ENCODE results near the gene ABHD8. TPM values are rescaled to one million over a fixed set of nuclear protein-coding genes. Genes with fewer than 3 reads are reported as not detected.

The ABHD8 gene
- total and polyA plus RNA-seq, 2 of the 4 experiments (the other 2 are of a cell fraction) = 3.9 to 10.2 TPM

GRCh38 chr19:17293605-17294004, 9.6 kb downstream of the ABHD8 start:
- POLR2A ChIA-PET (ENCODE audit: unreplicated experiment) = no interaction called here
- dilution Hi-C loops (cut with HindIII; ENCODE audit: low sequenced_read_pairs, unreplicated experiment) = no loop called here

More at GRCh38 chr19:17293605-17294004, 9.6 kb downstream of the ABHD8 start:
- H3K4me3 ChIP-seq (ENCODE audit: insufficient read depth, low read depth, low read length) = no peak overlapping the region
- H3K79me1 ChIP-seq (ENCODE audit: low read depth in 1 of 2, low read length in 2 of 2) = peaks cover 0 to 24% of the 10 kb centered on the region in 2 experiments; a peak in 3 of 4 replicates
- TF ChIP-seq, protein P1, sequence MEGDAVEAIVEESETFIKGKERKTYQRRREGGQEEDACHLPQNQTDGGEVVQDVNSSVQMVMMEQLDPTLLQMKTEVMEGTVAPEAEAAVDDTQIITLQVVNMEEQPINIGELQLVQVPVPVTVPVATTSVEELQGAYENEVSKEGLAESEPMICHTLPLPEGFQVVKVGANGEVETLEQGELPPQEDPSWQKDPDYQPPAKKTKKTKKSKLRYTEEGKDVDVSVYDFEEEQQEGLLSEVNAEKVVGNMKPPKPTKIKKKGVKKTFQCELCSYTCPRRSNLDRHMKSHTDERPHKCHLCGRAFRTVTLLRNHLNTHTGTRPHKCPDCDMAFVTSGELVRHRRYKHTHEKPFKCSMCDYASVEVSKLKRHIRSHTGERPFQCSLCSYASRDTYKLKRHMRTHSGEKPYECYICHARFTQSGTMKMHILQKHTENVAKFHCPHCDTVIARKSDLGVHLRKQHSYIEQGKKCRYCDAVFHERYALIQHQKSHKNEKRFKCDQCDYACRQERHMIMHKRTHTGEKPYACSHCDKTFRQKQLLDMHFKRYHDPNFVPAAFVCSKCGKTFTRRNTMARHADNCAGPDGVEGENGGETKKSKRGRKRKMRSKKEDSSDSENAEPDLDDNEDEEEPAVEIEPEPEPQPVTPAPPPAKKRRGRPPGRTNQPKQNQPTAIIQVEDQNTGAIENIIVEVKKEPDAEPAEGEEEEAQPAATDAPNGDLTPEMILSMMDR (conservative IDR thresholded peaks at IDR 0.05; ENCODE audit: low read depth, low read length) = no peak
- TF ChIP-seq SMC3 (IDR thresholded peaks at IDR 0.05; ENCODE audit: low read depth, low read length) (no peak), POLR2A (IDR thresholded peaks at IDR 0.05; ENCODE audit: low read depth, low read length) (no peak), FOS (IDR thresholded peaks at IDR 0.05; ENCODE audit: low read depth, low read length) (no peak), NFE2L2 (IDR thresholded peaks at IDR 0.05; ENCODE audit: low read depth, low read length) (no peak), BHLHE40 (IDR thresholded peaks at IDR 0.05; ENCODE audit: low read depth, low read length) (no peak), MXI1 (IDR thresholded peaks at IDR 0.05; ENCODE audit: borderline replicate concordance, low read depth, low read length) (no peak), MAFK (IDR thresholded peaks at IDR 0.05; ENCODE audit: low read depth, low read length) (no peak), CHD1 (IDR thresholded peaks at IDR 0.05; ENCODE audit: low read depth, low read length) (no peak)
- TF ChIP-seq, protein P2, sequence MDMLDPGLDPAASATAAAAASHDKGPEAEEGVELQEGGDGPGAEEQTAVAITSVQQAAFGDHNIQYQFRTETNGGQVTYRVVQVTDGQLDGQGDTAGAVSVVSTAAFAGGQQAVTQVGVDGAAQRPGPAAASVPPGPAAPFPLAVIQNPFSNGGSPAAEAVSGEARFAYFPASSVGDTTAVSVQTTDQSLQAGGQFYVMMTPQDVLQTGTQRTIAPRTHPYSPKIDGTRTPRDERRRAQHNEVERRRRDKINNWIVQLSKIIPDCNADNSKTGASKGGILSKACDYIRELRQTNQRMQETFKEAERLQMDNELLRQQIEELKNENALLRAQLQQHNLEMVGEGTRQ (IDR thresholded peaks at IDR 0.05; ENCODE audit: low read depth, low read length) = no peak
- H4K20me1 ChIP-seq (ENCODE audit: insufficient read depth, low read length) = 0 out of 2 replicates have a peak, but pooled peaks cover 3% of the 10 kb centered on the region
- in situ Hi-C loops (cut with MboI; ENCODE audit: low sequenced_read_pairs) (no loop called here), intact Hi-C loops (cut with micrococcal nuclease) (loop anchor here (2.0 kb wide), 1 partner anchor 93 kb away; no protein-coding TSS in a partner anchor)
- H3K4me1 ChIP-seq (ENCODE audit: control insufficient read depth, insufficient read depth, low read length) = peaks cover 2% of the 10 kb centered on the region; the same call in 1 of the 2 replicates
- no peak overlapping the region for H4K8ac ChIP-seq (ENCODE audit: low read depth in 2 of 2, low read length in 2 of 2)
- no peak for DNase-seq
- no peak overlapping the region for H2AK9ac ChIP-seq (replicated peaks; ENCODE audit: low read depth, low read length, poor library complexity)
- peaks cover 4% of the 10 kb centered on the region for H3K9me3 ChIP-seq (ENCODE audit: control insufficient read depth, insufficient read depth, low read length)
- H2AFZ ChIP-seq (replicated peaks; ENCODE audit: low read length, poor library complexity) = no peak overlapping the region
- no peak overlapping the region for H3K23ac ChIP-seq (ENCODE audit: low read depth, low read length)
- H2AK5ac ChIP-seq (ENCODE audit: low read depth, low read length) = no peak overlapping the region
- CTCF ChIA-PET = interaction anchor here (0.7 kb wide), 1 partner anchor 530 kb away, joined by 3 read pairs; no protein-coding TSS in a partner anchor
- no peak for ATAC-seq (ENCODE audit: low read depth)
- H3K4ac ChIP-seq (ENCODE audit: low read depth, low read length) = no peak overlapping the region
- no peaks in the 10 kb centered on the region for H3K27me3 ChIP-seq (ENCODE audit: control insufficient read depth, insufficient read depth, low read length)
- H3K18ac ChIP-seq (ENCODE audit: low read depth, low read length) = no peak overlapping the region
- no TSS peak for BruUV-seq (replicated peaks)
- H3K9ac ChIP-seq (ENCODE audit: low read depth, low read length) = no peak overlapping the region
- H2BK15ac ChIP-seq (ENCODE audit: low read depth, low read length) = no peak overlapping the region
- H4K91ac ChIP-seq (ENCODE audit: insufficient read depth, low read depth, low read length) = no peak overlapping the region
- no peak overlapping the region for H2BK20ac ChIP-seq (ENCODE audit: low read depth, low read length)
- H3K4me2 ChIP-seq (ENCODE audit: low read depth, low read length) = no peak overlapping the region
- no peak overlapping the region for H2BK120ac ChIP-seq (ENCODE audit: low read depth, low read length)
- H3K9me1 ChIP-seq (ENCODE audit: insufficient read depth, low read length) = peaks cover 4% of the 10 kb centered on the region
- H4K5ac ChIP-seq (ENCODE audit: low read depth, low read length) = no peak overlapping the region
- 94% methylated on average over 8 of the region's 14 CpGs; no CpG with 5 or more reads in 1 of the 2 experiments for WGBS, 2 experiments (ENCODE audit: extremely low coverage in 2 of 2, insufficient read length in 1 of 2)
- H3K36me3 ChIP-seq (ENCODE audit: control insufficient read depth, insufficient read depth, low read length) = peaks cover 9% of the 10 kb centered on the region; the same call in 1 of the 2 replicates
- no peak overlapping the region for H3K27ac ChIP-seq (ENCODE audit: insufficient read depth, low read length)
- no peak overlapping the region for H3K56ac ChIP-seq (ENCODE audit: extremely low read depth, insufficient read depth, low read length)
- no peak overlapping the region for H2BK5ac ChIP-seq (ENCODE audit: low read depth, low read length, poor library complexity, severe bottlenecking)
- no peak overlapping the region for H3K14ac ChIP-seq (replicated peaks; ENCODE audit: low read depth, low read length)

Measured in IMR-90 (cell line).